Motor neuron (in vitro differentiated cells): ENCODE data around the gene NTMT1. TPM values are rescaled to one million over a fixed set of nuclear protein-coding genes. Genes with fewer than 3 reads are reported as not detected.
A peak's percentile ranks its signal among the peaks of the same experiment; 100 is the strongest.

Source experiments
- ATAC-seq, 8 experiments: fragments of 200-7000 bp; cut with Tn5 transposase; replicated peaks in 6 of 8; 2 replicates each; pipeline ENCODE4 v1.8.0; 2021; ENCODE audit warnings: mild to moderate bottlenecking in 8 of 8, moderate library complexity in 8 of 8
- H3K27ac ChIP-seq, 2 donors: fragments of 250-450 bp; sonication (Bioruptor Pico); 2 replicates each; pipeline ENCODE4 v1.9.0; 2021; ENCODE audit warnings: antibody characterized with exemption in 2 of 2, mild to moderate bottlenecking in 2 of 2, moderate library complexity in 1 of 2
- H3K4me1 ChIP-seq, 2 donors: fragments of 250-450 bp; sonication (Bioruptor Pico); replicated peaks in 1 of 2; 2 replicates each; pipeline ENCODE4 v1.6.1; 2021; ENCODE audit warnings: antibody characterized with exemption in 2 of 2, mild to moderate bottlenecking in 2 of 2, moderate library complexity in 1 of 2
- H3K4me3 ChIP-seq, 5 donors: fragments of 250-450 bp; sonication (Bioruptor Pico); 2 replicates each; pipeline ENCODE4 v1.9.0; 2021; ENCODE audit warnings: antibody characterized with exemption in 5 of 5, mild to moderate bottlenecking in 5 of 5, moderate library complexity in 4 of 5
- WGBS, 10 experiments: fragments of 450-650 bp; shearing (Covaris generic); methylation state at CpG; one replicate each; pipeline ENCODE4 v1.0.0; 2022; 5-methylcytosine and 5-hydroxymethylcytosine counted together
- in situ Hi-C, 9 experiments: fragments of 400-800 bp; cut with MboI; loops; one replicate each; pipeline ENCODE4 v1.15.0; 2021; ENCODE audit warnings: low sequenced_read_pairs in 9 of 9, low pct_unique_long_range_greater_than_20kb in 2 of 9; ENCODE audit not compliant: unreplicated experiment in 9 of 9
- total RNA-seq, 8 experiments: library from RNA; unstranded; fragments of 300-600 nt; gene quantifications; 2 replicates each; pipeline versions ENCODE4 v1.2.3 to v1.2.4, GENCODE V29; 2022

NTMT1 gene
- total RNA-seq, 8 experiments from 2014 or later = 25.4 to 49.4 (median 35.2) TPM

- ATAC-seq = no peak
- Histone ChIP-seq H3K27ac (no peak overlapping the region), H3K4me1 (peaks cover 0 to 7% of the 10 kb centered on the region in 2 donors), H3K4me3 (no peak overlapping the region)
- in situ Hi-C loops = no loop called here
- WGBS, 10 experiments = 46 to 96% (median 80%) methylated on average over 1 to 5 of the region's 11 CpGs; no CpG with 5 or more reads in 4 of the 10 experiments
These were observed 56.0 kb downstream of the NTMT1 start for GRCh38 chr9:129681924-129682323.

DNA sequence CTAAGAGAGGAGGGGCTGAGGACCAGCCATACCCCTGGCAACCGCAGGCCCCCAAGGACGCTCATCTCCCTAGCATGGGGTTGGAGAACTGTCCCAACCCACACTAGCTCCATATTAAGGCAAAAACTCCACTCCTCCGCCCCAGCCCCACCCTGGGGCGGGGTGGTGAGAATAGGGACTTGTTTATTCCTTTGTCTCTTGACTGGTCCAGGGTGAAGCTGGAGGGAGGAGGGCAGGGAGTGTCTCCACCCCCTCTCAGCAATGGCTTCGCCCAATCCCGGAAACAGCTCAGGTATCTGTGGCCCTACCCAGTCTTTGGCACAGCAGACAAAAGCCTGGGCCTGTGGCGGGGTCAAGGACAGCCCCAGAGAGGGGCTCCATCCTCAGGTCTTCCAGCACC is 56.4 kb downstream of the NTMT1 start:
- in situ Hi-C loops = no loop called here
- 10 to 50% (median 20%) methylated on average over 2 of the region's 7 CpGs; no CpG with 5 or more reads in 7 of the 10 experiments for WGBS, 10 experiments
- no peak overlapping the region for H3K27ac ChIP-seq
- peak in 4 of 8 experiments; percentile 29 to 80 (median 52) for ATAC-seq
- H3K4me1 ChIP-seq = peaks cover 0 to 4% of the 10 kb centered on the region in 2 donors
- H3K4me3 ChIP-seq = no peak overlapping the region

DNA sequence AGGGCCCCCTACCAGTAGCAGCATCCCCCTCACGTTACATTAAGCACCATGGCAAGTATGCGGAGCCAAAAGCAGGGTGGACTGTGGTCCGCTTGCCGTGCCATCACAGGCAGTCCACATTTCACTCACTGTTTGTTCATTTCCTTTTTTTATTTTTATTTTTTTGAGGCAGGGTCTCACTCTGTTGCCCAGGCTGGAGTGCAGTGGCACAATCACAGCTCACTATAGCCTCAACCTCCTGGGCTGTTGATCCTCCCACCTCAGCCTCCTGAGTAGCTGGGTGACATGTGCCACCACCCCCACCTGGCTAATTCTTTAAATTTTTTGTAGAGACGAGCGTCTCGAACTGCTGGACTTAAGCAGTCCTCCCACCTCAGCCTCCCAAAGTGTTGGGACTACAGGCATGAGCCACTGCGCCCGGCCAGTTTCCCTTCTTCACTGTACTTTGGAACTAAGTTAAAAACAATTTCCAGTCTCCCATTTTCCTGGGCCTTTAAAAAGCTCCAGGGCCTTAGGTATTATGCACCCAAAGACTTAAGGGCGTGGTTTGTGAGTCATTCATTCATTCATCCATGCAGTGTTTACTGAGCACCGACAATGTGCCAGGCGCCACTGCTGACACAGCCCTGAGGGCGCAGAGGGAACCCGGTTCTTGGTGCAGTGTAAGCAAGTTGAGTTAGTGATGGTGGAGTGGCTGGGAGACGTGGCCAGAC is 59.4 kb downstream of the NTMT1 start:
- H3K4me3 ChIP-seq = no peak overlapping the region
- WGBS, 10 experiments = 10 to 92% (median 69%) methylated on average over 2 to 12 of the region's 15 CpGs; no CpG with 5 or more reads in 2 of the 10 experiments
- no peak overlapping the region for H3K27ac ChIP-seq
- in situ Hi-C loops = no loop called here
- no peaks in the 10 kb centered on the region for H3K4me1 ChIP-seq
- peak in 3 of 8 experiments; percentile 70 to 80 (median 71) for ATAC-seq

Other genes starting within 250 kb of the NTMT1 start
- under 1 TPM in 6 of 8 experiments, not detected in 2; 0.22 to 1.00 (median 0.49) TPM for gene C9orf50, start 5.1 kb upstream of the NTMT1 start, total RNA-seq
- 10 to 100 TPM; 12.0 to 44.5 (median 18.5) TPM for gene ASB6, start 16.0 kb downstream of the NTMT1 start, total RNA-seq
- 10 to 100 TPM in 1 of 8 experiments, 1 to 10 TPM in 1, under 1 TPM in 5, not detected in 1; 0.14 to 14.4 (median 0.87) TPM for gene PRRX2, start 39.5 kb downstream of the NTMT1 start, total RNA-seq
- 100 to 1,000 TPM in 1 of 8 experiments, 10 to 100 TPM in 1, 1 to 10 TPM in 4, under 1 TPM in 2; 0.77 to 215 (median 1.9) TPM for gene PTGES, start 126.9 kb downstream of the NTMT1 start, total RNA-seq
- 10 to 100 TPM; 10.7 to 31.4 (median 14.6) TPM for gene TOR1B, start 177.0 kb downstream of the NTMT1 start, total RNA-seq
- gene TOR1A, start 198.0 kb downstream of the NTMT1 start, total RNA-seq = 10 to 100 TPM; 19.8 to 46.2 (median 34.6) TPM
- gene C9orf78, start 209.1 kb downstream of the NTMT1 start, total RNA-seq = 10 to 100 TPM; 33.2 to 73.1 (median 48.6) TPM
- gene USP20, start 209.3 kb downstream of the NTMT1 start, total RNA-seq = 10 to 100 TPM; 15.3 to 24.8 (median 20.7) TPM